ENCODE measurements around the gene MYO18B.

Gene MYO18B

DNA sequence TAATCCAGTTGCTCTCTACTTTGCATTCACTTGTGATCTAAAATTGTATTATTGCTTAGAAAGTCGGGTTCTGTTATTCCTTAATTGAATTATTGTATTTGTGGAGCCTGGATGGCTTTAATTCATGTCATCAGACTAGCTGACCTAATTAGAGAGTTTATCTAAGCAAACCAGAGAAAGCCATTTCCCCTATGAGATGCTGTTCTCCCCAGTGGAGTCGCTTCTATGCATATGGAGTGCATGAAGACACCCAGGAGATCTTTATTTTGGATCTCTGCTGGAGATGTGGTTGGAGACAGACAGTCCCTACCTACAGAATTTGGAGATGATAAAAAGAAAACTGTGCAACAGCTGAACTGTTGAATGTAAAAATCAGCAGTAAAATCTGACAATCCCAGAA lies 45.2 kb upstream of the MYO18B start:
- Histone ChIP-seq H3K9ac (ENCODE audit: low read length) (no peak overlapping the region), H3K27me3 (replicated peaks; ENCODE audit: insufficient read depth, low read length) (no peaks in the 10 kb centered on the region), H3K27ac (ENCODE audit: low read length) (no peak overlapping the region), H3F3A (ENCODE audit: insufficient read depth, low read length) (no peaks in the 10 kb centered on the region), H3K36me3 (replicated peaks; ENCODE audit: insufficient read depth, low read length) (no peaks in the 10 kb centered on the region), H3K79me2 (ENCODE audit: low read length) (no peaks in the 10 kb centered on the region), H3K4me2 (ENCODE audit: low read depth, low read length) (no peak overlapping the region), H2AFZ (ENCODE audit: low read length) (no peak overlapping the region), H3K4me1 (ENCODE audit: low read length) (no peaks in the 10 kb centered on the region), H3K4me3 (ENCODE audit: low read length) (no peak overlapping the region), H3K9me2 (replicated peaks; ENCODE audit: insufficient read depth, low read length) (no peaks in the 10 kb centered on the region), H3K9me3 (replicated peaks; ENCODE audit: insufficient read depth, low read length) (no peaks in the 10 kb centered on the region), H4K20me1 (ENCODE audit: insufficient read depth, low read length) (no peaks in the 10 kb centered on the region)
- no peak for DNase-seq
- TF ChIP-seq, protein P1, sequence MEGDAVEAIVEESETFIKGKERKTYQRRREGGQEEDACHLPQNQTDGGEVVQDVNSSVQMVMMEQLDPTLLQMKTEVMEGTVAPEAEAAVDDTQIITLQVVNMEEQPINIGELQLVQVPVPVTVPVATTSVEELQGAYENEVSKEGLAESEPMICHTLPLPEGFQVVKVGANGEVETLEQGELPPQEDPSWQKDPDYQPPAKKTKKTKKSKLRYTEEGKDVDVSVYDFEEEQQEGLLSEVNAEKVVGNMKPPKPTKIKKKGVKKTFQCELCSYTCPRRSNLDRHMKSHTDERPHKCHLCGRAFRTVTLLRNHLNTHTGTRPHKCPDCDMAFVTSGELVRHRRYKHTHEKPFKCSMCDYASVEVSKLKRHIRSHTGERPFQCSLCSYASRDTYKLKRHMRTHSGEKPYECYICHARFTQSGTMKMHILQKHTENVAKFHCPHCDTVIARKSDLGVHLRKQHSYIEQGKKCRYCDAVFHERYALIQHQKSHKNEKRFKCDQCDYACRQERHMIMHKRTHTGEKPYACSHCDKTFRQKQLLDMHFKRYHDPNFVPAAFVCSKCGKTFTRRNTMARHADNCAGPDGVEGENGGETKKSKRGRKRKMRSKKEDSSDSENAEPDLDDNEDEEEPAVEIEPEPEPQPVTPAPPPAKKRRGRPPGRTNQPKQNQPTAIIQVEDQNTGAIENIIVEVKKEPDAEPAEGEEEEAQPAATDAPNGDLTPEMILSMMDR (IDR thresholded peaks at IDR 0.05; ENCODE audit: low read length), result no peak
- TF ChIP-seq EZH2phosphoT487 (IDR thresholded peaks at IDR 0.05; ENCODE audit: low read length) (no peak), EZH2 (optimal IDR thresholded peaks at IDR 0.05; ENCODE audit: low read depth, low read length) (no peak)

DNA sequence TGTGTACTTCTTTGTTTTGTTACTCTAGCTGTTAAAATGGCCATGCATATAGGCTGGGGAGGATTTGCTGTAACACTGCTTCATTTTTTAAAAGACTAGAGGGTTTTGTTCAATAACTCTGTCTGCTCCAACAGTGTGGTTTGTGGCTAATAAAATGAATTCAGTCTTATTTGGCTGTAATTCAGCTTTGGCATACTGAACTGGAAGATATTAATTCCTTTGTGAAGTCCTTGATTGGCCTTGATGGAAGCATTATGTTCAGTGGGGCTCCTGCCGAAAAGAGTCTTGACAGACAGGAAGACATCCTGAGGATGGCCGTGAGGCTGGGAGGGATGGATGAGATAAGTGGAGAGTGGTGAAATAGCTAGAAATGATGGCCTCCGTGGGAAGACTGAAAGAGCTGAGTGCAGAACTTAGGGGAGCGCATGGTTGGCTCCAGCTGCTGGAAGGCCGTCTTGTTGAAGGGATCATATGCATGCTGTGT lies 44.8 kb upstream of the MYO18B start:
- DNase-seq, result no peak
- Histone ChIP-seq H3K4me2 (ENCODE audit: low read depth, low read length) (no peak overlapping the region), H3K4me3 (ENCODE audit: low read length) (no peak overlapping the region), H3K36me3 (replicated peaks; ENCODE audit: insufficient read depth, low read length) (no peaks in the 10 kb centered on the region), H3K79me2 (ENCODE audit: low read length) (no peaks in the 10 kb centered on the region), H3K9me3 (replicated peaks; ENCODE audit: insufficient read depth, low read length) (no peaks in the 10 kb centered on the region), H2AFZ (ENCODE audit: low read length) (no peak overlapping the region), H3K4me1 (ENCODE audit: low read length) (no peaks in the 10 kb centered on the region), H4K20me1 (ENCODE audit: insufficient read depth, low read length) (no peaks in the 10 kb centered on the region), H3K27me3 (replicated peaks; ENCODE audit: insufficient read depth, low read length) (no peaks in the 10 kb centered on the region), H3K27ac (ENCODE audit: low read length) (no peak overlapping the region), H3F3A (ENCODE audit: insufficient read depth, low read length) (no peaks in the 10 kb centered on the region), H3K9ac (ENCODE audit: low read length) (no peak overlapping the region), H3K9me2 (replicated peaks; ENCODE audit: insufficient read depth, low read length) (no peaks in the 10 kb centered on the region)
- no peak for TF ChIP-seq EZH2 (optimal IDR thresholded peaks at IDR 0.05; ENCODE audit: low read depth, low read length)
- no peak for TF ChIP-seq EZH2phosphoT487 (IDR thresholded peaks at IDR 0.05; ENCODE audit: low read length)
- TF ChIP-seq, protein P1 (IDR thresholded peaks at IDR 0.05; ENCODE audit: low read length), result no peak

DNA sequence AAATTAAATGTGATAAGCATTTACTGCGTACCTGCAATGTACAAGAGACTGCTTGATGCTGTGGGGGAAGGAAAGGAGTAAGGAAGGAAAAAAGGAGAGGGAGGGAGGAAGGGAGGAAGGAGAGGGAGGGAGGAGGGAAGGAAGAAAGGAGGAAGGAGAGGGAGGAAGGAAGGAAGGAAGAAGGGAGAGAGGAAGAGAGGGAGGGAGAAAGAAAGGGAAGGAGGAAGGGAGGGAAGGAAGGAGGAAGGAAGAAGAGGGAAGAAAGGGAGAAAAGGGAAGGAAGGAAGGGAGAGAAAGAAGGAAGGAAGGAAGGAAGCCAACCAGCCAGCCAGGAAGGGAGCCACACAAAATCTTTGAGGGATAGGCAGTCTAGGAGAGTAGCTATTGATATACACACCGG lies 44.0 kb upstream of the MYO18B start:
- Histone ChIP-seq H3K27ac (ENCODE audit: low read length) (no peak overlapping the region), H3K27me3 (replicated peaks; ENCODE audit: insufficient read depth, low read length) (no peaks in the 10 kb centered on the region), H3K4me1 (ENCODE audit: low read length) (no peaks in the 10 kb centered on the region), H3K79me2 (ENCODE audit: low read length) (no peaks in the 10 kb centered on the region), H3K4me2 (ENCODE audit: low read depth, low read length) (no peak overlapping the region), H2AFZ (ENCODE audit: low read length) (no peak overlapping the region), H3K36me3 (replicated peaks; ENCODE audit: insufficient read depth, low read length) (no peaks in the 10 kb centered on the region), H3K9me3 (replicated peaks; ENCODE audit: insufficient read depth, low read length) (no peaks in the 10 kb centered on the region), H4K20me1 (ENCODE audit: insufficient read depth, low read length) (no peaks in the 10 kb centered on the region), H3F3A (ENCODE audit: insufficient read depth, low read length) (no peaks in the 10 kb centered on the region), H3K4me3 (ENCODE audit: low read length) (no peak overlapping the region), H3K9me2 (replicated peaks; ENCODE audit: insufficient read depth, low read length) (no peaks in the 10 kb centered on the region), H3K9ac (ENCODE audit: low read length) (no peak overlapping the region)
- no peak for TF ChIP-seq EZH2phosphoT487 (IDR thresholded peaks at IDR 0.05; ENCODE audit: low read length)
- TF ChIP-seq, protein P1 (IDR thresholded peaks at IDR 0.05; ENCODE audit: low read length), result no peak
- TF ChIP-seq EZH2 (optimal IDR thresholded peaks at IDR 0.05; ENCODE audit: low read depth, low read length), result no peak
- no peak for DNase-seq
